HEK293T (cell line): ENCODE data around the gene CCDC51.

Source experiments
- ARNT ChIP-seq: fragments of 450-650 bp; IDR thresholded peaks from 2 replicates; pipeline ENCODE4 v1.6.1; 2017; ENCODE audit warnings: mild to moderate bottlenecking
- ELF4 ChIP-seq: fragments of 450-650 bp; IDR thresholded peaks from 2 replicates; pipeline ENCODE4 v1.6.1; 2017; ENCODE audit warnings: antibody characterized with exemption
- NFRKB ChIP-seq: fragments of 450-650 bp; IDR thresholded peaks from 2 replicates; pipeline ENCODE4 v1.6.1; 2016; ENCODE audit warnings: mild to moderate bottlenecking, moderate library complexity
- SP1 ChIP-seq: fragments of 450-650 bp; IDR thresholded peaks from 2 replicates; pipeline ENCODE4 v1.6.1; 2017

GRCh38 chr3:48441940-48442339 is 2.0 kb upstream of the CCDC51 start:
- TF ChIP-seq SP1 (no peak), NFRKB (no peak), ELF4 (no peak), ARNT (no peak)
